Body of pancreas (tissue), 4 donors: ENCODE results near the gene NRG3. TPM values are rescaled to one million over a fixed set of nuclear protein-coding genes. Genes with fewer than 3 reads are reported as not detected.

Experiments
- ATAC-seq: fragments of 150-250 bp; one replicate; pipeline ENCODE4 v1.9.1; 2016
- DNase-seq, 4 donors: peaks; one replicate each; pipeline ENCODE4 v3.0.0-alpha.2; 2019
- H3K27ac ChIP-seq, 4 donors: fragments of 200-600 bp; sonication (generic); 1 replicate in 3 of 4; 2 replicates in 1 of 4; pipeline versions ENCODE4 v1.5.1 to v1.6.1; 2016 to 2019; ENCODE audit warnings: mild to moderate bottlenecking in 1 of 4, mixed read lengths in 1 of 4, moderate library complexity in 1 of 4
- H3K27me3 ChIP-seq, 2 donors: fragments of 200-600 bp; sonication (generic); one replicate each; pipeline ENCODE4 v1.6.0; 2016; ENCODE audit warnings: mild to moderate bottlenecking in 1 of 2
- H3K36me3 ChIP-seq, 2 donors: fragments of 200-600 bp; sonication (generic); replicated peaks in 1 of 2; 2 replicates each; pipeline ENCODE4 v1.5.1; 2016; ENCODE audit warnings: low read depth in 2 of 2; ENCODE audit not compliant: insufficient read depth in 1 of 2
- H3K4me1 ChIP-seq: fragments of 200-600 bp; sonication (generic); one replicate; pipeline ENCODE4 v1.6.0; 2016
- H3K4me3 ChIP-seq, 2 donors: fragments of 200-600 bp; sonication (generic); 1 replicate in 1 of 2; 2 replicates in 1 of 2; pipeline ENCODE4 v1.5.1; 2016 to 2019
- H3K9me3 ChIP-seq, 3 donors: fragments of 200-600 bp; sonication (generic); 1 replicate in 2 of 3; 2 replicates in 1 of 3; pipeline ENCODE4 v1.5.1; 2016
- POLR2A ChIP-seq, 3 donors: fragments of 450-650 bp; IDR thresholded peaks; one replicate each; pipeline ENCODE4 v1.6.1; 2016; ENCODE audit warnings: antibody characterized with exemption in 3 of 3, mild to moderate bottlenecking in 2 of 3
- WGBS, 2 donors: methylation state at CpG; one replicate each; pipeline ENCODE4 v1.1.5; 2017; 5-methylcytosine and 5-hydroxymethylcytosine counted together
- intact Hi-C: fragments of 100-400 bp; cut with DNase I; formaldehyde crosslinking; loops from one replicate; pipeline ENCODE4 v1.15.1; 2023
- total RNA-seq, 2 donors: library from RNA; depleted of rRNA; stranded (reverse); fragments of >200 nt; gene quantifications; one replicate each; pipeline ENCODE4 v1.1.0, GENCODE V29; 2016
- TF ChIP-seq, protein P1 (sequence below), 7 experiments: fragments of 450-650 bp in 4 of 7; fragments of 200-600 bp in 3 of 7; sonication (generic) in 3 of 7; IDR thresholded peaks; one replicate each; pipeline ENCODE4 v1.5.1; 2016 to 2019; ENCODE audit warnings: antibody characterized with exemption in 7 of 7

The NRG3 gene
- total RNA-seq, 2 donors from 2014 or later = 0.26 TPM; not detected in 1

DNA sequence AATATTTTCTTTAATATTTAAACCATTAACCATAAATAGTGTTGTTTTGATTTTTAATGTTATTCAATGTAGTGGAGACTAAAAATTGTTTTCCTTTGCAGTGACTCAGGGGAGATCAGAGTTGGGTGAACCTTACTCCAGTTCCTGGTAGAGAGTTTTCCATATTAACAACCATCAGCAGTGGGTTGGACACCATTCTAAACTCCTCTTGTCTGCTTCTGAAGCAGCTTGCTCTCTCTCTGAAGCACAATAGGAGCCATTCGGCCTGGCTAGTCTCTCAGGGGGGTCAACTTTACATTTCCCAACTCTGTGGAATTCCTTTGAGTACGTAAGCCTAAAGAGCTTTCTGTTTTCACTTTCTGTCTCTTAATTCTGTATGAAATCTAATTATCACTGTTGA is 9.4 kb upstream of the NRG3 start:
- DNase-seq (no peak), ATAC-seq (no peak)
- Histone ChIP-seq H3K4me1 (no peaks in the 10 kb centered on the region), H3K27me3 (no peaks in the 10 kb centered on the region), H3K27ac (no peak overlapping the region), H3K36me3 (no peaks in the 10 kb centered on the region), H3K4me3 (no peak overlapping the region), H3K9me3 (no peaks in the 10 kb centered on the region)
- intact Hi-C loops = no loop called here
- TF ChIP-seq, protein P1, sequence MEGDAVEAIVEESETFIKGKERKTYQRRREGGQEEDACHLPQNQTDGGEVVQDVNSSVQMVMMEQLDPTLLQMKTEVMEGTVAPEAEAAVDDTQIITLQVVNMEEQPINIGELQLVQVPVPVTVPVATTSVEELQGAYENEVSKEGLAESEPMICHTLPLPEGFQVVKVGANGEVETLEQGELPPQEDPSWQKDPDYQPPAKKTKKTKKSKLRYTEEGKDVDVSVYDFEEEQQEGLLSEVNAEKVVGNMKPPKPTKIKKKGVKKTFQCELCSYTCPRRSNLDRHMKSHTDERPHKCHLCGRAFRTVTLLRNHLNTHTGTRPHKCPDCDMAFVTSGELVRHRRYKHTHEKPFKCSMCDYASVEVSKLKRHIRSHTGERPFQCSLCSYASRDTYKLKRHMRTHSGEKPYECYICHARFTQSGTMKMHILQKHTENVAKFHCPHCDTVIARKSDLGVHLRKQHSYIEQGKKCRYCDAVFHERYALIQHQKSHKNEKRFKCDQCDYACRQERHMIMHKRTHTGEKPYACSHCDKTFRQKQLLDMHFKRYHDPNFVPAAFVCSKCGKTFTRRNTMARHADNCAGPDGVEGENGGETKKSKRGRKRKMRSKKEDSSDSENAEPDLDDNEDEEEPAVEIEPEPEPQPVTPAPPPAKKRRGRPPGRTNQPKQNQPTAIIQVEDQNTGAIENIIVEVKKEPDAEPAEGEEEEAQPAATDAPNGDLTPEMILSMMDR (IDR thresholded peaks at IDR 0.05) = no peak
- TF ChIP-seq POLR2A (IDR thresholded peaks at IDR 0.05) = no peak
- WGBS, 2 donors = 41 to 57% methylated on average over 2 of the region's 2 CpGs

DNA sequence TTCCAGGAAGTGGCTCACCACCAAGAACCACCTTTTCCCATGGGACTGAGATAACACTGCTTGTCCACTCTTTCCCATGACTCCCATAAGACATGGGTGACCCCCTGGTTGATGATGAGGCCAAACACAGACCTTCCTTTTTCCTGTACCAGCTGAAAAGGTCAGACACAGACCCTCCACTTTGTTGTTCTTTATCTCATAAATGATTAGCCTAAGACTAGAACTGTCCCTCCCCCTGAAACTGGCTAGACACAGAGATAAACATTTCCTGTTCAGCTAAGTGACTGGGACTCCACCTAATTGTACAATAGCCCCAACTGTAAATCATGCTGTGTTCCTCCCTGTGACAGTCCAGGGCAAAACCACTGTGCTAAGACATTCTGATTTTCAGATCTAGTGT is 8.2 kb upstream of the NRG3 start:
- Histone ChIP-seq H3K36me3 (no peaks in the 10 kb centered on the region), H3K27me3 (no peaks in the 10 kb centered on the region), H3K9me3 (no peaks in the 10 kb centered on the region), H3K27ac (no peak overlapping the region), H3K4me1 (no peaks in the 10 kb centered on the region), H3K4me3 (no peak overlapping the region)
- intact Hi-C loops = no loop called here
- DNase-seq (no peak), ATAC-seq (no peak)
- TF ChIP-seq, protein P1 (IDR thresholded peaks at IDR 0.05) = no peak
- TF ChIP-seq POLR2A (IDR thresholded peaks at IDR 0.05) = no peak

DNA sequence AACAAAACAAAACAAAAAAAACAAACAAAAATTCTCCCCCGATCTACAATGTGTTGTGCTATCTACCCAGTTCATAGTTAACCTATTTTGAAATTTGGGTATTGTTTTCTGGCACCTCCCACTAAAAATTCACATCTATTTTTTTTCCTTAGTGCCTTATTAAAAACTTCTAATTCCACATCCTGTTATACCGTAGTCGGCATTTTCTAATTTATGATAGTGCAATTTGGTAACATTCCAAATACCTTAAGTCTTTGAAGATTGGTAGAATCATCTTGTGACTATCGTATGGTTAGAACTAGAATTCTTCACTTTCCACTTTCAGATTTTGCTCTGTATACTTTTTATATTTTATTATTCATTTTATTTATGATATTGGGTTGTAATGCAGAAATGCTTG is 4.5 kb upstream of the NRG3 start:
- H3K4me1 ChIP-seq = peaks cover 8% of the 10 kb centered on the region
- no peak for ATAC-seq
- H3K36me3 ChIP-seq = no peaks in the 10 kb centered on the region
- H3K27ac ChIP-seq = no peak overlapping the region
- intact Hi-C loops = no loop called here
- TF ChIP-seq, protein P1 (IDR thresholded peaks at IDR 0.05) = no peak
- TF ChIP-seq POLR2A (IDR thresholded peaks at IDR 0.05) = no peak
- no peak for DNase-seq
- H3K4me3 ChIP-seq = no peak overlapping the region
- H3K27me3 ChIP-seq = peaks cover 0 to 6% of the 10 kb centered on the region in 2 donors
- 82% methylated on average over 4 of the region's 4 CpGs for WGBS, 2 donors
- H3K9me3 ChIP-seq = no peaks in the 10 kb centered on the region

DNA sequence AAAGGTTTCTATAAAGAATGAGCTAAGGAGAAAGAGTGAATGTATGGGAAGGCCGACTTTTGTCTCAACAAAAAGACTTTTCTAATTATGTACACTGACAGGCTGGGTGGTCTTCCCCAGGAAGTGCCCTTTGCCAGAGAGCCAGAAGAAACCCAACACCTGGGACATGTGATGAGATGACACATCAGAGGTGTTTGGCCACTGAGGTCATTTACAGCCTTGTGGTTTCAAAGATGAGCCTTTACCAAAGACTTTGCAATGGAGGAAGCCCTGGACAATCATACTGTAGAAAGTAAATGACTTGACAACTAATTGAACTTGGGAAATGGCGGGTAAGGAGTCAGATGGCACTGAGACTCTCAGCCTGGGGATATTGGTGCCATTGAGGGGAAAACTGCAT is 3.4 kb upstream of the NRG3 start:
- TF ChIP-seq, protein P1 (IDR thresholded peaks at IDR 0.05) = no peak
- no peak for TF ChIP-seq POLR2A (IDR thresholded peaks at IDR 0.05)
- no peak overlapping the region for H3K4me3 ChIP-seq
- no peaks in the 10 kb centered on the region for H3K9me3 ChIP-seq
- DNase-seq (no peak), ATAC-seq (no peak)
- intact Hi-C loops = no loop called here
- WGBS, 2 donors = 56 to 70% methylated on average over 2 of the region's 2 CpGs
- H3K36me3 ChIP-seq = no peaks in the 10 kb centered on the region
- H3K27ac ChIP-seq = no peak overlapping the region
- H3K4me1 ChIP-seq = peaks cover 19% of the 10 kb centered on the region
- peaks cover 0 to 17% of the 10 kb centered on the region in 2 donors for H3K27me3 ChIP-seq

DNA sequence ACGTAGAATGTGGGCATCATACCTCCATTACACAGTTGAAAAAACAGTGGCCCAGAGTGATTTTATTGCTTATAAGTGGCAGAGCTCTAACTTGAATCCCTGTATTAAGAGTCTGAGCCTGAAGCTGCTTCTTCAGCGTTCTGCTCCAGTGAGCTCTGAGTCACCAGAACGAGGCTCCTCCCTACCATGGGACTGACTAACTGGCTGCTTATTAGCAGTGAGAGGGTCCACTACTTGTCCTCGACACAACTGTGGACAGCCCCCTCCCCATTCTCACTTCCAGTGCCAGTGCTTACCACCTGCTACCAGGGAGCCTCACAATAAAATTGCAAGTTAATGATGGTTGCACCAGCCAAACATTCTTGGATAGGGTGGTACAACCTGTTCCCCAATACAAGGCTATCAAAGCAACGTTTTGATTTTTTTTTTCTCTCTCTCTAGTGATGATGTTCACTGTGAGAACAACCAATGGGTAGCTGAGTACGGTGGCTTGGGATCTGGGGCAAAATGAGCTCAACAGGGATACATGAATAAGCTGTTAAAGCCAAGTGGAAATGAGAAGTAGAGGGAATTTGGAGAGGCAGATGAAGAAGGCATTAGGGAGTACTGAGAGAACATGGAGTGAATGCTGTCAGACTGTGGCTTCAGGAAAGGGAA is 2.7 kb upstream of the NRG3 start:
- Histone ChIP-seq H3K27ac (no peak overlapping the region), H3K27me3 (peaks cover 0 to 23% of the 10 kb centered on the region in 2 donors), H3K4me3 (no peak overlapping the region), H3K36me3 (no peaks in the 10 kb centered on the region), H3K4me1 (peaks cover 20% of the 10 kb centered on the region), H3K9me3 (no peaks in the 10 kb centered on the region)
- DNase-seq (no peak), ATAC-seq (no peak)
- TF ChIP-seq POLR2A (IDR thresholded peaks at IDR 0.05) = no peak
- TF ChIP-seq, protein P1 (IDR thresholded peaks at IDR 0.05) = no peak
- intact Hi-C loops = no loop called here
- 53 to 54% methylated on average over 6 of the region's 6 CpGs for whole genome bisulfite sequencing, 2 donors
